Stomach (tissue), 9 donors: ENCODE data around the gene ANKRD23. TPM values are rescaled to one million over a fixed set of nuclear protein-coding genes. Genes with fewer than 3 reads are reported as not detected.
"Not testable (repeated sequence)": the region's sequence is repeated elsewhere in the genome, so short reads cannot be mapped to it uniquely, and the experiment has no call there.

ENCODE experiments used
- DNase-seq, 2 donors: peaks; one replicate each; pipeline versions ENCODE4 v3.0.0 to v3.0.0-alpha.2; 2013 to 2019
- H3K27ac ChIP-seq, 5 donors: fragments of 200-600 bp in 4 of 5; sonication (generic) in 4 of 5; one replicate each; pipeline ENCODE4 v1.5.1; 2013 to 2019; ENCODE audit warnings: mild to moderate bottlenecking in 1 of 5, moderate library complexity in 1 of 5
- H3K27me3 ChIP-seq, 3 donors: fragments of 200-600 bp; sonication (generic); one replicate each; pipeline ENCODE4 v1.5.1; 2017 to 2019; ENCODE audit warnings: mixed run types in 1 of 3
- H3K36me3 ChIP-seq, 4 donors: fragments of 200-600 bp; sonication (generic); 1 replicate in 3 of 4; 2 replicates in 1 of 4; pipeline ENCODE4 v1.5.1; 2016 to 2019
- H3K4me1 ChIP-seq, 4 donors: fragments of 200-600 bp; sonication (generic); one replicate each; pipeline ENCODE4 v1.5.1; 2016 to 2019
- H3K4me3 ChIP-seq, 4 donors: fragments of 200-600 bp; sonication (generic) in 3 of 4; one replicate each; pipeline ENCODE4 v1.5.1; 2016 to 2019; ENCODE audit warnings: mild to moderate bottlenecking in 1 of 4
- H3K9me3 ChIP-seq, 4 donors: fragments of 200-600 bp; sonication (generic); one replicate each; pipeline ENCODE4 v1.5.1; 2016 to 2019
- CTCF ChIP-seq, 7 experiments: fragments of 450-650 bp in 4 of 7; fragments of 200-600 bp in 3 of 7; sonication (generic) in 3 of 7; IDR thresholded peaks; one replicate each; pipeline ENCODE4 v1.5.1; 2016 to 2019; ENCODE audit warnings: antibody characterized with exemption in 7 of 7, control low read depth in 2 of 7, mild to moderate bottlenecking in 1 of 7
- EP300 ChIP-seq: sonication (generic); formaldehyde crosslinking; IDR thresholded peaks from one replicate; pipeline ENCODE4 v1.6.1; 2017; ENCODE audit warnings: antibody characterized with exemption
- POLR2A ChIP-seq, 4 donors: fragments of 450-650 bp; IDR thresholded peaks; one replicate each; pipeline ENCODE4 v1.6.1; 2016; ENCODE audit warnings: antibody characterized with exemption in 4 of 4, control low read depth in 2 of 4, mild to moderate bottlenecking in 1 of 4, moderate library complexity in 1 of 4
- POLR2AphosphoS5 ChIP-seq, 3 donors: sonication (generic); formaldehyde crosslinking; IDR thresholded peaks; one replicate each; pipeline ENCODE4 v1.6.1; 2016; ENCODE audit warnings: antibody characterized with exemption in 3 of 3
- WGBS, 5 donors: extraction: QIAGEN DNeasy Blood & Tissue Kit in 3 of 5; methylation state at CpG; one replicate each; pipeline versions ENCODE4 v1.1.5 to v1.1.7; 2013 to 2018; 5-methylcytosine and 5-hydroxymethylcytosine counted together
- intact Hi-C: fragments of 100-400 bp; cut with DNase I; formaldehyde crosslinking; loops from one replicate; pipeline ENCODE4 v1.15.1; 2023; ENCODE audit warnings: low total_unique reads
- polyA plus RNA-seq, 3 donors: library from polyadenylated mRNA; stranded (reverse); fragments of 200-250 nt; gene quantifications; one replicate each; pipeline ENCODE4 v1.2.3, GENCODE V29; 2013
- total RNA-seq, 5 donors: library from RNA; depleted of rRNA; stranded (reverse); fragments of >200 nt; gene quantifications; one replicate each; pipeline versions ENCODE4 v1.1.0 to v1.2.3, GENCODE V29; 2014 to 2016
- donor health status: healthy with polysubstance abuse.
- donor health status: Bipolar disorder and iron deficiency.
- donor health status: healthy.

ANKRD23 gene
- total and polyA plus RNA-seq, 8 donors = 1.00 to 3.6 (median 2.3) TPM; not detected in 1

- intact Hi-C loops = loop anchor here (5.0 kb wide), 1 partner anchor 93 kb away; no protein-coding TSS in a partner anchor
- H3K27ac ChIP-seq = peak overlapping the region in 3 of 5 donors; percentile 26 to 91 (median 34)
- peaks cover 46 to 87% (median 58%) of the 10 kb centered on the region in 4 donors for H3K4me1 ChIP-seq
- no peaks in the 10 kb centered on the region for H3K9me3 ChIP-seq
- DNase-seq = peak; percentile 4 to 85
- peaks cover 62 to 75% (median 71%) of the 10 kb centered on the region in 4 donors for H3K36me3 ChIP-seq
- H3K4me3 ChIP-seq = no peak overlapping the region
- peaks cover 0 to 6% (median 0%) of the 10 kb centered on the region in 3 donors for H3K27me3 ChIP-seq
- no peak for TF ChIP-seq POLR2A (IDR thresholded peaks at IDR 0.05)
- no peak for TF ChIP-seq EP300
- TF ChIP-seq CTCF (IDR thresholded peaks at IDR 0.05) = no peak
- TF ChIP-seq POLR2AphosphoS5 (IDR thresholded peaks at IDR 0.05) = no peak
- 62 to 75% (median 68%) methylated on average over 10 to 25 of the region's 25 CpGs for WGBS, 5 donors
Measured at GRCh38 chr2:96864343-96865091, 20.7 kb upstream of the ANKRD23 start.

- peak overlapping the region in 1 of 5 donors; percentile 91 for H3K27ac ChIP-seq
- WGBS, 5 donors = 60 to 87% (median 84%) methylated on average over 3 to 19 of the region's 19 CpGs
Measured at GRCh38 chr2:96863575-96864342, 19.9 kb upstream of the ANKRD23 start.

GRCh38 chr2:96863056-96863455 lies 19.2 kb upstream of the ANKRD23 start:
- Histone ChIP-seq H3K27ac (peak overlapping the region in 1 of 5 donors; percentile 91), H3K4me1 (peaks cover 54 to 95% (median 63%) of the 10 kb centered on the region in 4 donors), H3K36me3 (peaks cover 62 to 75% (median 72%) of the 10 kb centered on the region in 4 donors)
- WGBS, 5 donors = 82 to 91% (median 90%) methylated on average over 3 to 4 of the region's 4 CpGs
- H3K9me3 ChIP-seq, H3K4me3 ChIP-seq, DNase-seq, H3K27me3 ChIP-seq: not testable (repeated sequence)
- intact Hi-C loops = loop anchor here (5.0 kb wide), 1 partner anchor 94 kb away; no protein-coding TSS in a partner anchor

More at GRCh38 chr2:96863575-96864342, 19.9 kb upstream of the ANKRD23 start:
- no peak overlapping the region for H3K4me3 ChIP-seq
- H3K9me3 ChIP-seq = no peaks in the 10 kb centered on the region
- DNase-seq = peak in 1 of 2 donors; percentile 2
- H3K36me3 ChIP-seq = peaks cover 62 to 75% (median 72%) of the 10 kb centered on the region in 4 donors
- intact Hi-C loops = loop anchor here (5.0 kb wide), 1 partner anchor 94 kb away; no protein-coding TSS in a partner anchor
- no peak for TF ChIP-seq POLR2A (IDR thresholded peaks at IDR 0.05)
- no peak for TF ChIP-seq POLR2AphosphoS5 (IDR thresholded peaks at IDR 0.05)
- TF ChIP-seq CTCF (IDR thresholded peaks at IDR 0.05) = no peak
- TF ChIP-seq EP300 = no peak
- H3K27me3 ChIP-seq = no peaks in the 10 kb centered on the region
- peaks cover 53 to 95% (median 62%) of the 10 kb centered on the region in 4 donors for H3K4me1 ChIP-seq

- Histone ChIP-seq H3K4me3 (no peak overlapping the region), H3K27me3 (no peaks in the 10 kb centered on the region), H3K9me3 (no peaks in the 10 kb centered on the region), H3K4me1 (peaks cover 42 to 90% (median 57%) of the 10 kb centered on the region in 4 donors), H3K27ac (peak overlapping the region in 3 of 5 donors; percentile 87 to 90 (median 88)), H3K36me3 (peaks cover 58 to 66% (median 60%) of the 10 kb centered on the region in 4 donors)
- whole genome bisulfite sequencing, 5 donors = 89 to 95% (median 92%) methylated on average over 4 to 17 of the region's 17 CpGs
- TF ChIP-seq EP300 (no peak), CTCF (IDR thresholded peaks at IDR 0.05) (no peak), POLR2A (IDR thresholded peaks at IDR 0.05) (no peak), POLR2AphosphoS5 (IDR thresholded peaks at IDR 0.05) (no peak)
- intact Hi-C loops = loop anchor here (5.0 kb wide), 1 partner anchor 96 kb away; no protein-coding TSS in a partner anchor
- DNase-seq = peak in 1 of 2 donors; percentile 3
Measured at GRCh38 chr2:96861074-96861473, 17.3 kb upstream of the ANKRD23 start.
